ENCODE measurements around the gene THSD4. TPM values are rescaled to one million over a fixed set of nuclear protein-coding genes. Genes with fewer than 3 reads are reported as not detected.
A peak's percentile ranks its signal among the peaks of the same experiment; 100 is the strongest.

The THSD4 gene
- total RNA-seq, 1 experiment from 2014 or later, result 19.5 TPM

- no peak for DNase-seq (ENCODE audit: low spot score)
Measured at GRCh38 chr15:71221417-71221816, 106.1 kb downstream of the THSD4 start.

- DNase-seq (ENCODE audit: low spot score), result no peak
Measured at GRCh38 chr15:71223516-71223915, 108.2 kb downstream of the THSD4 start.

GRCh38 chr15:71224024-71224423, 108.8 kb downstream of the THSD4 start:
- no peak for DNase-seq (ENCODE audit: low spot score)

GRCh38 chr15:71225851-71226250, 110.6 kb downstream of the THSD4 start:
- no peak for DNase-seq (ENCODE audit: low spot score)

- no peak for DNase-seq (ENCODE audit: low spot score)
Measured at GRCh38 chr15:71226536-71227455, 111.5 kb downstream of the THSD4 start.

GRCh38 chr15:71228403-71228802, 113.1 kb downstream of the THSD4 start:
- no peak for DNase-seq (ENCODE audit: low spot score)

- DNase-seq (ENCODE audit: low spot score), result no peak
Measured at GRCh38 chr15:71230303-71230702, 115.0 kb downstream of the THSD4 start.

GRCh38 chr15:71231758-71232157, 116.5 kb downstream of the THSD4 start:
- peak; percentile 23 for DNase-seq (ENCODE audit: low spot score)

- no peak for DNase-seq (ENCODE audit: low spot score)
Measured at GRCh38 chr15:71232411-71232810, 117.1 kb downstream of the THSD4 start.

- DNase-seq (ENCODE audit: low spot score), result peak; percentile 54
Measured at GRCh38 chr15:71237456-71238188, 122.4 kb downstream of the THSD4 start.

- DNase-seq (ENCODE audit: low spot score), result no peak
Measured at GRCh38 chr15:71238926-71239325, 123.7 kb downstream of the THSD4 start.

- DNase-seq (ENCODE audit: low spot score), result no peak
Measured at GRCh38 chr15:71239592-71240364, 124.5 kb downstream of the THSD4 start.

- DNase-seq (ENCODE audit: low spot score), result no peak
Measured at GRCh38 chr15:71242292-71242691, 127.0 kb downstream of the THSD4 start.

GRCh38 chr15:71244250-71244649, 129.0 kb downstream of the THSD4 start:
- DNase-seq (ENCODE audit: low spot score), result no peak

- DNase-seq (ENCODE audit: low spot score), result no peak
Measured at GRCh38 chr15:71245588-71245987, 130.3 kb downstream of the THSD4 start.

- DNase-seq (ENCODE audit: low spot score), result no peak
Measured at GRCh38 chr15:71248386-71248785, 133.1 kb downstream of the THSD4 start.

GRCh38 chr15:71249986-71250385, 134.7 kb downstream of the THSD4 start:
- no peak for DNase-seq (ENCODE audit: low spot score)

GRCh38 chr15:71250936-71251583, 135.8 kb downstream of the THSD4 start:
- DNase-seq (ENCODE audit: low spot score), result no peak

- no peak for DNase-seq (ENCODE audit: low spot score)
Measured at GRCh38 chr15:71251584-71252043, 136.3 kb downstream of the THSD4 start.

GRCh38 chr15:71252044-71252739, 136.9 kb downstream of the THSD4 start:
- DNase-seq (ENCODE audit: low spot score), result no peak

GRCh38 chr15:71252740-71253047, 137.4 kb downstream of the THSD4 start:
- no peak for DNase-seq (ENCODE audit: low spot score)
